NCI-H1092 treated with DMSO at 0.1 percent for 48 hours (cell line): ENCODE data around the gene FSD2.
"Not testable (repeated sequence)": the region's sequence is repeated elsewhere in the genome, so short reads cannot be mapped to it uniquely, and the experiment has no call there.

Experiments used
- DNase-seq: peaks from one replicate; lab custom pipeline; 2025; lab: John Stamatoyannopoulos, UW

The FSD2 gene

GRCh38 chr15:82731527-82731926, 74.3 kb downstream of the FSD2 start:
- no peak for DNase-seq

GRCh38 chr15:82730022-82730530, 75.8 kb downstream of the FSD2 start:
- DNase-seq = peak; percentile 25

GRCh38 chr15:82726816-82727215, 79.1 kb downstream of the FSD2 start:
- DNase-seq = no peak

- no peak for DNase-seq
These were observed 90.9 kb downstream of the FSD2 start for GRCh38 chr15:82715003-82715402.

- no peak for DNase-seq
These were observed 91.9 kb downstream of the FSD2 start for GRCh38 chr15:82714016-82714415.

- no peak for DNase-seq
These were observed 93.8 kb downstream of the FSD2 start for GRCh38 chr15:82712036-82712435.

GRCh38 chr15:82710926-82711490, 94.9 kb downstream of the FSD2 start:
- no peak for DNase-seq

- no peak for DNase-seq
These were observed 95.7 kb downstream of the FSD2 start for GRCh38 chr15:82710208-82710555.

- peak; percentile 75 for DNase-seq
These were observed 96.3 kb downstream of the FSD2 start, which contains the start of gene AP3B2 for GRCh38 chr15:82709421-82710207. AP3B2 (minus strand) TSS chr15:82709875; CDS start chr15:82709706, 169 bp downstream.

GRCh38 chr15:82709081-82709420, 96.8 kb downstream of the FSD2 start:
- no peak for DNase-seq

GRCh38 chr15:82705856-82706255, 100.0 kb downstream of the FSD2 start:
- not testable (repeated sequence) for DNase-seq
